HEK293 (cell line): Measurements from ENCODE around the gene SENP2.

Source experiments
- CTCF ChIA-PET: fragments of 350-600 bp; formaldehyde crosslinking; extraction: SDS; loops from one replicate; lab custom pipeline; 2021; ENCODE audit warnings: antibody characterized with exemption; lab: Yijun Ruan, JAX
- POLR2A ChIA-PET: fragments of 300-600 bp; formaldehyde crosslinking; extraction: SDS; loops from one replicate; lab custom pipeline; 2020; ENCODE audit warnings: antibody characterized with exemption, inconsistent platforms; lab: Yijun Ruan, JAX
- H3K27ac ChIP-seq: fragments of 200-500 bp; sonication (Bioruptor generic); 2 replicates; pipeline ENCODE4 v1.5.1; 2014; ENCODE audit warnings: low read depth, low read length, control low read depth, inconsistent platforms; ENCODE audit errors: extremely low read depth
- H3K36me3 ChIP-seq, 2 experiments: fragments of 200-500 bp in 1 of 2; sonication (Bioruptor generic) in 1 of 2; 1 replicate in 1 of 2; 2 replicates in 1 of 2; pipeline ENCODE4 v1.5.1; 2014 to 2017; ENCODE audit warnings: inconsistent platforms in 2 of 2, low read length in 2 of 2; ENCODE audit not compliant: control insufficient read depth in 2 of 2, insufficient read depth in 1 of 2
- H3K4me1 ChIP-seq: fragments of 200-500 bp; sonication (Bioruptor generic); 2 replicates; pipeline ENCODE4 v1.5.1; 2014; ENCODE audit warnings: mild to moderate bottlenecking, low read length, inconsistent platforms; ENCODE audit not compliant: control insufficient read depth, insufficient read depth
- H3K4me3 ChIP-seq: 2 replicates; pipeline ENCODE4 v1.5.1; 2011; ENCODE audit warnings: low read depth, mild to moderate bottlenecking, control low read depth, low read length, moderate library complexity
- H3K9me3 ChIP-seq: fragments of 200-500 bp; sonication (Bioruptor generic); 2 replicates; pipeline ENCODE4 v1.5.1; 2014; ENCODE audit warnings: low read depth, low read length, inconsistent platforms; ENCODE audit not compliant: control insufficient read depth, insufficient read depth
- BCL6B ChIP-seq: fragments of 450-650 bp; formaldehyde crosslinking; IDR thresholded peaks from 2 replicates; pipeline ENCODE4 v1.5.1; 2017; ENCODE audit warnings: missing biosample characterization, missing genetic modification characterization
- KLF1 ChIP-seq: fragments of 450-650 bp; formaldehyde crosslinking; IDR thresholded peaks from 2 replicates; pipeline ENCODE4 v1.5.1; 2016; ENCODE audit warnings: missing biosample characterization, missing genetic modification characterization
- MZF1 ChIP-seq: fragments of 450-650 bp; formaldehyde crosslinking; IDR thresholded peaks from 2 replicates; pipeline ENCODE4 v1.5.1; 2017; ENCODE audit warnings: missing biosample characterization, missing genetic modification characterization, borderline replicate concordance
- RBAK ChIP-seq: fragments of 450-650 bp; formaldehyde crosslinking; IDR thresholded peaks from 2 replicates; pipeline ENCODE4 v1.5.1; 2016; ENCODE audit warnings: missing biosample characterization, missing genetic modification characterization
- SALL2 ChIP-seq: fragments of 450-650 bp; formaldehyde crosslinking; IDR thresholded peaks from 2 replicates; pipeline ENCODE4 v1.5.0; 2017; ENCODE audit warnings: missing biosample characterization, mild to moderate bottlenecking, missing genetic modification characterization, borderline replicate concordance
- ZBTB49 ChIP-seq: fragments of 450-650 bp; formaldehyde crosslinking; IDR thresholded peaks from 2 replicates; pipeline ENCODE4 v1.5.1; 2016; ENCODE audit warnings: missing biosample characterization, missing genetic modification characterization, low read depth
- ZBTB8A ChIP-seq: fragments of 450-650 bp; formaldehyde crosslinking; IDR thresholded peaks from 2 replicates; pipeline ENCODE4 v1.5.1; 2016; ENCODE audit warnings: missing biosample characterization, missing genetic modification characterization
- ZNF239 ChIP-seq: fragments of 450-650 bp; formaldehyde crosslinking; IDR thresholded peaks from 2 replicates; pipeline ENCODE4 v1.5.1; 2016; ENCODE audit warnings: missing biosample characterization, missing genetic modification characterization
- ZNF350 ChIP-seq: fragments of 450-650 bp; formaldehyde crosslinking; IDR thresholded peaks from 2 replicates; pipeline ENCODE4 v1.5.0; 2017; ENCODE audit warnings: missing biosample characterization, mild to moderate bottlenecking, missing genetic modification characterization
- ZNF362 ChIP-seq: fragments of 450-650 bp; formaldehyde crosslinking; IDR thresholded peaks from 2 replicates; pipeline ENCODE4 v1.5.1; 2016; ENCODE audit warnings: missing biosample characterization, missing genetic modification characterization
- ZNF529 ChIP-seq: fragments of 450-650 bp; formaldehyde crosslinking; IDR thresholded peaks from 2 replicates; pipeline ENCODE4 v1.5.1; 2017; ENCODE audit warnings: missing genetic modification characterization, missing biosample characterization; ENCODE audit not compliant: insufficient replicate concordance
- ZNF558 ChIP-seq: fragments of 450-650 bp; formaldehyde crosslinking; IDR thresholded peaks from 2 replicates; pipeline ENCODE4 v1.5.1; 2016; ENCODE audit warnings: missing biosample characterization, missing genetic modification characterization
- ZNF600 ChIP-seq: fragments of 450-650 bp; formaldehyde crosslinking; IDR thresholded peaks from 2 replicates; pipeline ENCODE4 v1.5.1; 2016; ENCODE audit warnings: missing biosample characterization, missing genetic modification characterization
- ZNF610 ChIP-seq: fragments of 450-650 bp; formaldehyde crosslinking; IDR thresholded peaks from 2 replicates; pipeline ENCODE4 v1.5.1; 2016; ENCODE audit warnings: missing biosample characterization, missing genetic modification characterization, borderline replicate concordance
- ZNF629 ChIP-seq: fragments of 450-650 bp; formaldehyde crosslinking; IDR thresholded peaks from 2 replicates; pipeline ENCODE4 v1.5.1; 2017; ENCODE audit warnings: missing biosample characterization, missing genetic modification characterization
- ZNF692 ChIP-seq: fragments of 450-650 bp; formaldehyde crosslinking; IDR thresholded peaks from 2 replicates; pipeline ENCODE4 v1.5.1; 2016; ENCODE audit warnings: missing biosample characterization, missing genetic modification characterization
- ZSCAN23 ChIP-seq: fragments of 450-650 bp; formaldehyde crosslinking; IDR thresholded peaks from 2 replicates; pipeline ENCODE4 v1.5.1; 2016; ENCODE audit warnings: missing biosample characterization, missing genetic modification characterization
- ZSCAN4 ChIP-seq: fragments of 450-650 bp; formaldehyde crosslinking; IDR thresholded peaks from 2 replicates; pipeline ENCODE4 v1.5.1; 2017; ENCODE audit warnings: missing biosample characterization, missing genetic modification characterization
- TF ChIP-seq, protein P1 (sequence below): fragments of 450-650 bp; formaldehyde crosslinking; IDR thresholded peaks from 2 replicates; pipeline ENCODE4 v1.5.1; 2016; ENCODE audit warnings: missing biosample characterization, missing genetic modification characterization, borderline replicate concordance

SENP2 gene

DNA sequence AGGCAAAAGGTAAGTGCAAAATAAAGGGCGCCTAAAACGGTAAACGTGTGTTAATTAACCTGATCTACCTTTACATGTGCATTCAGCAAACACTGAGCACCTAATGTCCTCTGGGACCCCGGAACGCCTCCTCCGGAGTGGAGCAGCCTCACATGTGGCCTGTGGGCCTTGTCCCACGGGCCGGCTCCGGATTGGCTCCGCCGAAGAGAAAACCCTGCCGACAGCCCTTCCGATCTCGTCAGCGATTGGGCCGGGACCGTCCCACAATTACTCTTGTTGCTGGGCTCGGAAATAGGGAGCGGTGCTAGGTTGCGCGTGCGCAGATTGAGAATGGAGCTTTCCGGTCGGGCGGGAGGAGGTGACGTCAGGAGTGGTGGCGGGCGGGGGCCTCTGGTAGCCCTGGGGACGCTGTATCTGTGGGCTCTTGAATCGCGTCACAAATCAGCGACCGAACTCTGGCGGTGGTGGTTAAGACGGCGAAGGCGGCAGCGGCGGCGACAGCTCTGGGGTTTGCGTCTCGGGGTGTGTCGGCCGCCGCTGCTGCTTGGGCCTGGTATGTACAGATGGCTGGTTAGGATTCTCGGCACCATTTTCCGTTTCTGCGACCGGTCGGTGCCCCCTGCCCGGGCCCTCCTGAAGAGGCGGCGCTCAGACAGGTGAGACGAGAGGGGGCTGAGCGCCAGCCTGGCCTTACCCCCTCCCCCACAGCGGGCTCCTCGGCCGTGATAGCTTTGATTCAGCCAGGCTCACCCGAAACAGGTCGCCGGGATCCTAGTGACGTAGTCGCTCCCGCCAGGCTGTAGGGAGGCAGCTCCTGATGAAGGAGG lies at the start of gene SENP2 (continued):
- no peak for TF ChIP-seq ZNF239 (tag by site-specific recombination)

GRCh38 chr3:185537369-185537970 lies 48.6 kb upstream of the SENP2 start:
- CTCF ChIA-PET: interaction anchor here (1.4 kb wide), 1 partner anchor 21 kb away, joined by 5 read pairs; no protein-coding TSS in a partner anchor
- H3K4me3 ChIP-seq: no peak overlapping the region
- no peaks in the 10 kb centered on the region for H3K4me1 ChIP-seq
- POLR2A ChIA-PET: no interaction called here
- H3K9me3 ChIP-seq: no peaks in the 10 kb centered on the region
- H3K27ac ChIP-seq: no peak overlapping the region; the same call in 1 of the 2 replicates
- no peaks in the 10 kb centered on the region for H3K36me3 ChIP-seq
- no peak for TF ChIP-seq ZNF362
- TF ChIP-seq BCL6B (tag by site-specific recombination): no peak
- peak; percentile 84 for TF ChIP-seq KLF1 (tag by site-specific recombination)
- no peak for TF ChIP-seq RBAK (tag by site-specific recombination)
- TF ChIP-seq MZF1 (tag by site-specific recombination): peak; percentile 24; the same call in 1 of the 2 replicates
- no peak for TF ChIP-seq ZNF350
- peak; percentile 78; the same call in 1 of the 2 replicates for TF ChIP-seq ZSCAN23 (tag by site-specific recombination)
- peak; percentile 19; the same call in 1 of the 2 replicates for TF ChIP-seq ZSCAN4
- TF ChIP-seq ZNF629: peak; percentile 97
- TF ChIP-seq, protein P1, sequence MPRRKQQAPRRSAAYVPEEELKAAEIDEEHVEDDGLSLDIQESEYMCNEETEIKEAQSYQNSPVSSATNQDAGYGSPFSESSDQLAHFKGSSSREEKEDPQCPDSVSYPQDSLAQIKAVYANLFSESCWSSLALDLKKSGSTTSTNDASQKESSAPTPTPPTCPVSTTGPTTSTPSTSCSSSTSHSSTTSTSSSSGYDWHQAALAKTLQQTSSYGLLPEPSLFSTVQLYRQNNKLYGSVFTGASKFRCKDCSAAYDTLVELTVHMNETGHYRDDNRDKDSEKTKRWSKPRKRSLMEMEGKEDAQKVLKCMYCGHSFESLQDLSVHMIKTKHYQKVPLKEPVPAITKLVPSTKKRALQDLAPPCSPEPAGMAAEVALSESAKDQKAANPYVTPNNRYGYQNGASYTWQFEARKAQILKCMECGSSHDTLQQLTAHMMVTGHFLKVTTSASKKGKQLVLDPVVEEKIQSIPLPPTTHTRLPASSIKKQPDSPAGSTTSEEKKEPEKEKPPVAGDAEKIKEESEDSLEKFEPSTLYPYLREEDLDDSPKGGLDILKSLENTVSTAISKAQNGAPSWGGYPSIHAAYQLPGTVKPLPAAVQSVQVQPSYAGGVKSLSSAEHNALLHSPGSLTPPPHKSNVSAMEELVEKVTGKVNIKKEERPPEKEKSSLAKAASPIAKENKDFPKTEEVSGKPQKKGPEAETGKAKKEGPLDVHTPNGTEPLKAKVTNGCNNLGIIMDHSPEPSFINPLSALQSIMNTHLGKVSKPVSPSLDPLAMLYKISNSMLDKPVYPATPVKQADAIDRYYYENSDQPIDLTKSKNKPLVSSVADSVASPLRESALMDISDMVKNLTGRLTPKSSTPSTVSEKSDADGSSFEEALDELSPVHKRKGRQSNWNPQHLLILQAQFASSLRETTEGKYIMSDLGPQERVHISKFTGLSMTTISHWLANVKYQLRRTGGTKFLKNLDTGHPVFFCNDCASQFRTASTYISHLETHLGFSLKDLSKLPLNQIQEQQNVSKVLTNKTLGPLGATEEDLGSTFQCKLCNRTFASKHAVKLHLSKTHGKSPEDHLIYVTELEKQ (tag by site-specific recombination): 0 out of 2 replicates have a peak, but pooled peaks have one; percentile 47
- TF ChIP-seq SALL2 (tag by site-specific recombination): no peak
- no peak for TF ChIP-seq ZNF529 (tag by site-specific recombination)
- TF ChIP-seq ZBTB8A (tag by site-specific recombination): 0 out of 2 replicates have a peak, but pooled peaks have one; percentile 49
- TF ChIP-seq ZNF692 (tag by site-specific recombination): peak; percentile 76
- peak; percentile 77 for TF ChIP-seq ZNF600 (tag by site-specific recombination)
- peak; percentile 77; the same call in 1 of the 2 replicates for TF ChIP-seq ZNF558 (tag by site-specific recombination)
- no peak for TF ChIP-seq ZNF610 (tag by site-specific recombination)
- no peak for TF ChIP-seq ZBTB49 (tag by site-specific recombination)
